COLO668 (cell line): ENCODE measurements around the gene CLDN7.

ENCODE experiments used
- DNase-seq: peaks from one replicate; lab custom pipeline; 2025; ENCODE audit not compliant: unreplicated experiment; lab: John Stamatoyannopoulos, UW

Gene CLDN7

DNA sequence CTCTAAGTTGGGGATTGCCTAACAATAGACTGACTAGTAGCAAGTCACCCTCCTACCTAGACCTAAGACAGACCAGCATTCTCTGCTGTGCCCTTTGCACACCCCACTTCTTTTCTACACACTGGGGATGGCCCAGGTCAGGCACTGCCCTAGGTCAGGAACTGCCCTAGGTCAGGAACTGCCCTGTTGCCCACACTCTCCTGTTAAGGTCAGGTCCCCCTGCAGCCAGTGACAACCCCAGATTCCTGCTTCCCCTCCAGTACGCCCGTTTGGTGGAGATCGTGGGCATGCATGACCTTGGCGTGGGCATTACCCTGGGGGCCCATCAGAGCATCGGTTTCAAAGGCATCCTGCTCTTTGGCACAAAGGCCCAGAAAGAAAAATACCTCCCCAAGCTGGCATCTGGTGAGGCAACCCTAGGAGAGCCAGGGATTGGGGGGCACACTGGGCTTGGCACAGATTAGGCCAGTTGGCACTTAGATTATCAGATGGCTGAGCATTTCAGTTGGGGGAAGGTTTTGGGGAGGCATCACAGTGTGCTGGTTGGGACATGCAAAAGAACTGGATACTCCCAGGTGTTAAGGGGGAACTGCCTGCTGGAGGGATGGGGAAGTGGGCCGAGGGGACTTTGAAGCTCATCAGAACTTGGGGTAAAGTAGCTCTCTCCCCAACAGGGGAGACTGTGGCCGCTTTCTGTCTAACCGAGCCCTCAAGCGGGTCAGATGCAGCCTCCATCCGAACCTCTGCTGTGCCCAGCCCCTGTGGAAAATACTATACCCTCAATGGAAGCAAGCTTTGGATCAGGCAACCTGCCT, 40.8 kb downstream of the CLDN7 start:
- DNase-seq = no peak

DNA sequence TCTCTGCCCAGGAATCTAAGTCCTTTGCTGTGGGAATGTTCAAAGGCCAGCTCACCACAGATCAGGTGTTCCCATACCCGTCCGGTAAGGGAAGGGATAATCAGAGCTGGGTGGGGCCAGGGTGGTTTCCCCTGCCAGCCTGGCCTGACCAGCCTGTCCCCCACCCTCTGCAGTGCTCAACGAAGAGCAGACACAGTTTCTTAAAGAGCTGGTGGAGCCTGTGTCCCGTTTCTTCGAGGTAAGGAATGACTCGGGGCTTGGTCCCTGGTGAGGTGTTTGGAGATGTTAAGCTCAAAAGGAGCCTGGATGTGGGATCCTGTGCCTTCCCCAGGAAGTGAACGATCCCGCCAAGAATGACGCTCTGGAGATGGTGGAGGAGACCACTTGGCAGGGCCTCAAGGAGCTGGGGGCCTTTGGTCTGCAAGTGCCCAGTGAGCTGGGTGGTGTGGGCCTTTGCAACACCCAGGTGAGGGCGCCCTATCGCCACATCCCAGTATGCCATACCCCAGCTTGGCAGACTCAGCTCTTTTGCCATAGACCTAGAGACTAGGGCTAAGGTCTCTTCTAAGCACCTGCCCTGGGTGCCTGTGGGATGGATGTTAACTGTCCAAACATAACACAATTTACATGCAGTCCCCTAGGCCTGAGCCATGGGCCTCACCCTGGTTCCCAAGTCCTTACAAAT, 41.5 kb downstream of the CLDN7 start:
- peak; percentile 54 for DNase-seq

DNA sequence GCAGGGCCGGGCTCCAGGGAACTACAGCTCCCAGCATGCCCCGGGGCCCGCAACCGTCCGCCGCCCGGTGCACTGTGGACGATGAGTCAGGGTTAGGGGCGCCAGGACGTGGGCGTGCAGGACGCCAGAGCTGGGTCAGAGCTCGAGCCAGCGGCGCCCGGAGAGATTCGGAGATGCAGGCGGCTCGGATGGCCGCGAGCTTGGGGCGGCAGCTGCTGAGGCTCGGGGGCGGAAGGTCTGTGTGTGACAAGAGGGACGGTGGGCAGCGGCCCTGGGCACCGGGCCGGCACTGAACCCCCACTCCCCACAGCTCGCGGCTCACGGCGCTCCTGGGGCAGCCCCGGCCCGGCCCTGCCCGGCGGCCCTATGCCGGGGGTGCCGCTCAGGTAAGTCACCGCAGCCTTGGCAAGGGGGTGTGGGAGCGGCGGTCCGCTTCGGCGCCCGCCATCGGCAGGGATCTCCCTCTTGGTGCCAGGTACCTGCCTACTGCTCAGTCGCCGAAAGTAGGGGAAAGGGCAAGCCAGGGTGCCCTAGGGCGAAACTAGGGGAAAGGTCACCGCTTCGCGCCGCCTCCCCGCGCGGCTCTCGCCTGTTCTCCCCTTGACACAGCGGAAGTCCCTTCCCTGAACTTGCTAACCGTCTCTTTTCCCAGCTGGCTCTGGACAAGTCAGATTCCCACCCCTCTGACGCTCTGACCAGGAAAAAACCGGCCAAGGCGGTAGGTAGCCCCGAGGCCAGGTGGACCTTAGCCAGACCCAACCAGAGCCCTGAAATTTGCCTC, 42.3 kb downstream of the CLDN7 start, which contains the start of the genes ACADVL and DLG4:
Gene ACADVL, plus strand, starts transcription at position 127 of the 781 bp plus-strand sequence. Its CDS starts 47 bp downstream, at position 174.
Gene DLG4, minus strand, starts transcription at position 25 of the 781 bp plus-strand sequence.
- peak; percentile 66 for DNase-seq

DNA sequence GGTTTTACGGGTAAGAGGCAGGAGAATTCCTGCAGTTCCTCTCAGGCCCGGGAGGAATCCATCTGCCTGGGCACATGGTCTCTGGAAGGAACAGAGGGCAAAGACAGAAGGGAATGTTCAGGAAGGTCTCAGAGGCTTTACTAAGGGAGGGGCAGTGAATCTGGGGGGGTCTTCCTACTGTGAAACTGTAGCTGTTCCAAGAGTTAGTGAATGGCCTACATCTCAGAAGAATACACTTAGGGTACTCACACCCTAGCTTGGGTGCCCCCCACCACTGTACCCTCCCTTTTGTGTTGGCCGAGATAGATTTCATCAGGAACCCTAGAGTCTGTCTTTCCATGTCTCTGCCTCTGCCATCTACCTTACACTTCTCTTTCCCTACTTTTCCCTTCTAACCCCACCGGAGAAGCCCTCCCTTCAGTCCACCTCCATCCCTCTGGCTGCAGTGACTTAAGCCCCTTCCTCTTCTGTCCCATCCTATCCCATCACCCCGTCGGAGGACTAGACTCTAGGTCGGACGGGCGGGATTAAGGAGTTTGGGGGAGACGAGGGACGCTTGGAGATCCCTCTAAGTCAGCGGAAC, 43.0 kb downstream of the CLDN7 start:
- no peak for DNase-seq

DNA sequence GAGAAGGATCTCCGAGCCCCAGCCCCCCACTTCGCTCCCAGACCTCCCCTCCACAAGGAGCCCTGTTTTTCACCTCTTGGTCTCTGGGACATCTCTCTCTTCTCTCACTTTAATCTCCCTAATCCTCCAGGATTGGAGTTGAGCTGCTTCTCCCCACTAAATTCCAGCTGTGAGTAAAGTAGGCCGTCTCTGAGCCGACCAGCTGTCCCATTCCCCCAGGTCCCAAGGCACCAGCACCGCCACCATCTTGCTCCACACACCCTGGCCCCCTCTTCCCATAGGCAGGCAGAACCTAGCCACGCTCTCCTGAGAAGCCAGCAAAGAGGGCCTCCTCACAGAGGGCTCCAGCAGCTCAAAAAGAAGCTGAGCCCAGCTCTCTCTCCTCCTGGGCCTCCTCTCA, 43.5 kb downstream of the CLDN7 start:
- DNase-seq = no peak

DNA sequence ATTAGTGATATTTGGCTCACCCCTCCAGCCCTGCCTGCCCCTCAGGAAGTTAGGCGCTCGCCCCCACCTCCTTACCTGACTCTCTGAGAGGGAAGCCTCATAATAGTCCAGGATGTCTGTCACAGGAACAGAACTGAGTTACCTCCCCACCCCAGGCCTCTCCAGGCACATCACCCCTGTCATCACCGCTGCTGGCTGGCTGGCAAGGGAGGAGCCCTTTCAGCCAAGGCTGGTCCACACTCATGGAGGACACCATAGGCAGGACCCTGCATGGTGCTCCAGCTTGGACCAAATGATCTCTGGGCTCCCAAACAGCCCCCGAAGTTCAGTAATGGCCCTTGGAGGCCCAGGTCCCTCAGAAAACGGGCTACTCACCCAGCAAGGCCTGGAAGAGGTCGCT, 44.1 kb downstream of the CLDN7 start:
- no peak for DNase-seq

DNA sequence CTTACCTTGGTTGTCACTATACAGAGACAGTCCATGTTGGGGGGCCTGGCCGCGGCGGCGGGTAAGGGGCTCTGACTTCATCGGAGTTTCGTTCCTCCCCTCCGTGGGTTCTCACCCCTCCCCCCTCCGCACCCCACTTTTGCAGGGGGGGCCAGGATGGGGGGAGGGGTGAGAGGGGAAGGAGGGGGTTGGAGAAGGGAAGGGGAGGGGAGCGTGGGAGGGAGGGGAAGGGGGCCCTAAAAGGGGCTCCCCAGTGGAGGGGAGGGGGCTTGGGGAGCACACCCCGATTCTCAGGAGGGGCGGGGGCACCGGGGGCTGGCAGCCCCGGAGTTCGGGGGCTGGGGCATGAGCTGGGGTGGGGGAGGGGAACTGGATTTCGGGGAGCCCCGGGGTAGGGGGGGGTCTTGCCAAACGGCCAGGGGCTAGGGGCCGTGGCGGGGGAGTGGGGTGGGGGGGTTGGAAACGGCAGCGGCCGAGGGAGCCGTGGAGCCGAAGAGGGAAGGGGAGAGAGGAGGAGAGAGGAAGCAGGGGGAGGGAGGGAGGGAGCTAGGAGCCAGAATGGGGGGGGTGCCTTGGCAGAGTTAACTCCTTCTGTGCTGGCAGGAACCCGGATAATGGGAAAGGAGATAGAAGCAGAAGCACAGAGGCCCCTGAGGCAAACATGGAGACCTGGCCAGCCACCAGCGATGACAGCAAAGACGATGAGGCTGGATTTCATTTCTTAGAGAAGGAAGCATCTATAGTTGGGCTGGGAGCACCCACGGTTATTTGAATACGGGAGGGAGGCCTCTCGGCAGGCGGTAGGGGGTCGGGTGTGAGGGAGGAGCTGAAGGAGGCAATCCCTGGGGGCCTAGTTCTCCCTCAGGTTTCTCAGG, 44.9 kb downstream of the CLDN7 start:
- DNase-seq = no peak

DNA sequence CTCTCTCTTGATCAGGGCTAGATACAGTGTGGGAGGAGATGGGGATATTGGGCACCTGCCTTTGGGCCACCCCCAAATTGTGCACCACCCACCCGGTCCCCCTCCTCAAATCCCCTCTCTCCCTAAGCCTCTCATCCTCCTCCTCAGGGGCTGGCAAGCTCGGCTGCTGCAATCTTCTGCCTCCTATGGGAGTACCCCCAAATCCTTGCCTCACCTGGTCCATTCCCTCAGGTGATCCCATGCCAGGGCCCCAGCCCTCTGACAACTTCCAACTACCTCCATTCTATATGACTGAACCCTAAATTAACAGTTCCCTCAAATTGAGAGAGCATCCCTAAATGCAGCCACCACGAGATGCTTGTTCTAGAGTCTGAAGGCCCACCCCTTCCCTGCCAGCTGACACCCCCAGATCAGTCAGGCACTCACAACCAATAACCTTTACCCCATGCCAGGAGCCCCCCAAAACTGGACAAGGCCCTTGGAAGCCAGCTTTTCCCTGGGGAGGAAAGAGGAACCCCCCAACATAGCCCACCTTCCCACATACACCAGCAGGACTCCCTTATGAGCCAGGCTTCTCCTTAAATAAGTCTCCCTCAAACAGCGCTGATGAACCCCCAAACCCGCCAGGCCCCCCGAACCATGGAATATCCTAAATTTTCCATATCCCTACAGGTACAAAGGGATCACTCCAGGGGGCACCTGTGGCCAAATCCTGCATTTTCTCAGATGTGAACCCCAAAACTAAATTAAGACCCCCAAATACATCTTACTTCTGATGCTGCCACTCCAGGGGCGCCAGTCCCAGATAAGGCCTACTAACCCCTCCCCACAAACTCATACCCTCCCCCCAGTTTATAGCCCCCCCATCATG, 45.8 kb downstream of the CLDN7 start:
- no peak for DNase-seq

DNA sequence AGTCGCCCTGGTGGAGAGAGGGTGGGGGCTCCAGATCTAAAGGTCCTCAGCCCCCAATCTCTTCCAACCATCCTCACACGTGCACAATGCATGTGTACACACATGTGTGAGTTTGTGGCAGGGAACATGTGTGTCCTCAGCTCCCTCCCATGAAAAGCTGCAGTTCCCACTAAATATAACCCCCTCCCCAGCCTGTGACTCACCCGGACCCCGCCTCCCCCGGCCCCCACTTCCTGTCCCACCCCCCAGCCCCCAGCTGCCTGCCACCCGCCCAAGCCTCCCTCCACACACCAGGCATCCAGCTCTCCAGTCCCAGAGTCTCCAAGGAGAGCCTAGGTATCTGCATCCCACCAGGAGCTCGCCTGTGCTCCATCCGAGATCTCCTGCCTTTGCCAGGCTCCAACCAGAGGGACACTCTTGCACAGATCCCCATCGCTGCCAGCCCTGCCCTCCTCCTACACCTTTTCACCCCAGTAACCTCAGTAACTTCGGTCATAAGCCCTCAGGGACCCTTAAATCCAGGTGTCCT, 46.6 kb downstream of the CLDN7 start:
- no peak for DNase-seq

DNA sequence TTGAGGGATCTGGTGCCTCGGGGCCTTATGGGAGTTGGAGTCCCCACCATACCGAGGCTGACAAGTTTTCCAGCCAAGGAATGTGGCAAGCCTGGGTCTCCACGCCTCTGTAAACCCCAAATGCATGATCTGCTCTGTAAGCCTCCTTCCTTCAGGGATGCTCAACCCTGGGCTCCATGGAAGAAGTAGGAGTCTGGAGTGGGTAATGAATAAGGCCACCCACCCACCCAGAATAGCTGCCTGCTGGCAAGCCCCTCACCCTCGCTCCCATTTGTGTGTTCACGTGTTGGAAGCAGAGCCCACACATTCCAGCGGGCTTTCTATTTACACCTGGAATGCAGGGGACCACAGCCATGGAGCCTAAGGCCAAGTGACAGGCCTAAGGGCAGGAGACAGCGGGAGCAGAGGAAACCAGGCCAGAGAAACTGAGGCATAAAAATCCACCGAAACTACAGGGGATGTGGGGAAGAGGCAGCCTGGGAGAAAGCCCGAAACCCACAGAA, 47.1 kb downstream of the CLDN7 start:
- no peak for DNase-seq

DNA sequence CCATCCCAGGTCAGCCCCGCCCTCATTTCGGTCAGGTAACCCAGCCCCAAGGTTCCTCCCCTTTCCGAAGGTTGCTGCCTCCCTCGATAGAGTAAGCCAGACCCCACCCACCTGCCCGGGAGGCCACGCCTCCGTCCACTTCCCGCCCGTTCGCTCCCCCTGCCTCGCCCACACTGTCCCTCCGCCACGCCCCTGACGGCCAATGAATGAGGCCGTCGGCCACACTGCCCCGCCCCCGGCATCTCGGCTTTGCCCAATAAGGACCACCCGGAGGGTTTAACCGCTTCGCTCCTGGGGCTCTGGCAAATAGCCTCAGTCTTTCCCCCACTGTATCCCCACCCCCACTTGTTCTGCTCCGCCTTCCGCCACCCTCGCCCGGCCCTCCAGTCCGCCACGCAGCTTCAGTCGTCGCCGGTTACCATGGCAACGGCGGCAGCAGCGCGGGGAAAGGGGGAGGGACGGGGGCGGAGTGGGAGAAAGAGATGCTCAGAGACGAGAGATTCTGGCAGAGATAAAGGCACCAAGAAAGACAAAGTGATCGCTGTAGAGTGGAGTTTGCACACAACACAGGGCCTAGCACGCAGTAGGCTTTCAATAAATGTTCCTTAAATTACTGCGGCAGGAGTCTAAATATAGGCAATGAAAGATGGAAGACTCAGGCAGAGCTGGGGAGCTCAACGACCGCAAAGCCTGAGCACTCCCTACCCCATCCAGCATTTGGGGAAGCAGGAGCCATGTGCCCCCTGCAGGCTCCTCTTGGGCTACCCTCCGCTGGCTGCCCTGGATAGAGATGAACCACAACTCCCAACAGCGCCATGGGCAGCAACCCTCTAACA, 47.8 kb downstream of the CLDN7 start:
- DNase-seq = peak; percentile 92

DNA sequence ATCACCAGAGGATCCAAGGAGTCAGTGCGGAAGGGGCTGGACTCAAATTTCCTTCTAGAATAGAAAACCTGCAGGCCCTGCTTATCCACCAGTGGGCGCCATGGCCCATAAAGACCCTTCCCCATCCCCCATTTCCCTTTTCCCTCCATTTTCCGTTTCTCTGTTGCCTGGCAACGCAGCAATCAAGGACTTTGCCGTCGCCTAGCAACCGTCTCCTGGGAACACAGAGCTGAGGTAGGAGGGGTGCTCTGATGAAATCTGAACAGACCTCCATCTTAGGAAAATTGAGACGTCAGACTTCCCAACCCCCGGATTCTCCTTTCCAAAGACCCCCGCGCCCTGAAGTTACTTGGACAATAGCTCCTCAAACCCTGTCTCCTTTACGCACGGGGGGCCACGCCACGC, 48.4 kb downstream of the CLDN7 start:
- peak; percentile 77 for DNase-seq

DNA sequence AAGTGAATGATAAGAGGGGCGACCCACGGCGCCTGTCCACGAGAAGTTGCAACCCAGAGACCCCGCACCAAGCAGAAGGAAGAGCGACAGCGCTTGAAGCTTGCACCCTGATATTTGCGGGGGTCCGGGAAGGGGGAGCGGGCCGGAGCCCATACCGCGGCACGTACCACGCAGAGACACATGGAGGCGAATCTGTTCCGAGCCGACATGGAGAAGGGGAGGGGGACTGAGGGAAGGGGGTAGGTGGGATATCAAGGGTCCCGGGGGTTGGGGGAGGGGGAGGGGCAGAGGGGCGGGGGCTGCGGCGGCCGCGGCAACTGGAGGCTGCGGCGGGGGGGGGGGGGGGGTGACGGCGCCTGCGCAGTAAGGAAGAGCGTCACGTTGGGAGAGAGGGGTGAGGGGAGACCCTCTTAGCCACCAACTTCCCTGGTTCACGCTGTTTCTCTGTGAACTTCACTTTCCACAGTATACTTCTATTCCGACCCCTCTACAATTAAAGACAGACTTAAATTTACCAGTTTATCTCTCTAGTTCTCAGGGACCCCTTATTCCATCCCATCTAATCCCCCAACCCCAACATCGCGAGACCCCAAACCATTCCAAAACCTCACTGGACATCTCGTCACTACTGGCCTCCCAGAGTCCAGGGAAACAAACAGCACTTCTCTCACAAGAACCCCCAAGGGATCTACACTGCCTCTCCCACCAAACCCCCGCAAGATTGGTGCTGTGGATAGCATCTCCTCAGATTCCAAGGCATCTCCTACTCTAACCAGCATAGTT, 50.6 kb downstream of the CLDN7 start:
- no peak for DNase-seq
